HepG2 (cell line): ENCODE results near the gene TMEM222. TPM values are rescaled to one million over a fixed set of nuclear protein-coding genes. Genes with fewer than 3 reads are reported as not detected.

Experiments
- BHLHE40 ChIP-seq: IDR thresholded peaks from 2 replicates; pipeline ENCODE4 v1.6.1; 2011; ENCODE audit warnings: low read length, improper control_type of control experiment
- BRF2 ChIP-seq: sonication (generic); formaldehyde crosslinking; IDR thresholded peaks from 2 replicates; pipeline ENCODE4 v1.8.1; 2022; ENCODE audit warnings: mild to moderate bottlenecking, missing genetic modification reagents
- FOSL2 ChIP-seq: sonication (generic); formaldehyde crosslinking; IDR thresholded peaks from 2 replicates; pipeline ENCODE4 v1.4.0; 2020; ENCODE audit warnings: missing genetic modification reagents
- FOXP4 ChIP-seq: sonication (generic); formaldehyde crosslinking; IDR thresholded peaks from 2 replicates; pipeline ENCODE4 v1.4.0; 2020; ENCODE audit warnings: missing genetic modification reagents
- JARID2 ChIP-seq: sonication (generic); formaldehyde crosslinking; IDR thresholded peaks from 2 replicates; pipeline ENCODE4 v1.8.1; 2023; ENCODE audit warnings: missing genetic modification reagents, inconsistent platforms; ENCODE audit not compliant: insufficient replicate concordance
- MAZ ChIP-seq, 2 experiments: sonication (generic) in 1 of 2; formaldehyde crosslinking in 1 of 2; IDR thresholded peaks; 2 replicates each; pipeline versions ENCODE4 v1.5.0 to v1.6.1; 2012 to 2020; ENCODE audit warnings: low read depth in 2 of 2, mild to moderate bottlenecking in 2 of 2, borderline replicate concordance in 1 of 2, improper control_type of control experiment in 1 of 2, low read length in 1 of 2, missing genetic modification reagents in 1 of 2, moderate library complexity in 1 of 2
- ONECUT2 ChIP-seq: sonication (generic); formaldehyde crosslinking; IDR thresholded peaks from 2 replicates; pipeline ENCODE4 v1.4.0; 2020; ENCODE audit warnings: missing genetic modification reagents
- PLSCR1 ChIP-seq: sonication (generic); formaldehyde crosslinking; IDR thresholded peaks from 2 replicates; pipeline ENCODE4 v1.5.0; 2020; ENCODE audit warnings: missing genetic modification reagents, mild to moderate bottlenecking, borderline replicate concordance
- PRDM15 ChIP-seq: sonication (generic); formaldehyde crosslinking; IDR thresholded peaks from 2 replicates; pipeline ENCODE4 v1.4.0; 2020; ENCODE audit warnings: missing genetic modification reagents
- REPIN1 ChIP-seq: sonication (generic); formaldehyde crosslinking; IDR thresholded peaks from 2 replicates; pipeline ENCODE4 v1.8.0; 2022; ENCODE audit warnings: missing genetic modification reagents, low read depth, mild to moderate bottlenecking, borderline replicate concordance
- ZBTB38 ChIP-seq: sonication (generic); formaldehyde crosslinking; IDR thresholded peaks from 2 replicates; pipeline ENCODE4 v1.5.1; 2020; ENCODE audit warnings: mild to moderate bottlenecking, missing genetic modification reagents
- ZNF280B ChIP-seq: sonication (generic); formaldehyde crosslinking; IDR thresholded peaks from 2 replicates; pipeline ENCODE4 v1.5.0; 2020; ENCODE audit warnings: missing genetic modification reagents, mild to moderate bottlenecking, borderline replicate concordance
- ZNF572 ChIP-seq: sonication (generic); formaldehyde crosslinking; IDR thresholded peaks from 2 replicates; pipeline ENCODE4 v1.5.1; 2020; ENCODE audit warnings: mild to moderate bottlenecking, missing genetic modification reagents
- ZNF784 ChIP-seq: sonication (generic); formaldehyde crosslinking; IDR thresholded peaks from 2 replicates; pipeline ENCODE4 v1.5.1; 2020; ENCODE audit warnings: missing genetic modification reagents, mild to moderate bottlenecking, borderline replicate concordance
- polyA plus RNA-seq, 8 experiments: library from polyadenylated mRNA; depleted of rRNA in 3 of 8; stranded (reverse) in 7 of 8; unstranded in 1 of 8; fragments of >200 nt; fragmentation: Illumina TruSeq in 4 of 8; extraction: Trizol in 4 of 8; gene quantifications; 2 replicates each; pipeline versions ENCODE4 v1.2.1 to v1.2.3, GENCODE V29; 2011 to 2016; ENCODE audit warnings: low read depth in 4 of 8, missing spikeins in 1 of 8, mixed read lengths in 1 of 8; ENCODE audit not compliant: insufficient read depth in 1 of 8
- total RNA-seq, 5 experiments: library from RNA; depleted of rRNA; stranded (reverse); fragments of >200 nt; fragmentation: Illumina TruSeq; extraction: Trizol; gene quantifications; 2 replicates each; pipeline ENCODE4 v1.2.3, GENCODE V29; 2016; ENCODE audit warnings: low read depth in 1 of 5
- TF ChIP-seq, protein P1 (sequence below): sonication (generic); formaldehyde crosslinking; IDR thresholded peaks from 2 replicates; pipeline ENCODE4 v1.5.0; 2020; ENCODE audit warnings: missing genetic modification reagents

Gene TMEM222
- total and polyA plus RNA-seq, 2 of the 13 experiments (the other 11 are each of a cell fraction or from before 2014, with no cell fraction given) = 22.7 to 29.6 TPM

DNA sequence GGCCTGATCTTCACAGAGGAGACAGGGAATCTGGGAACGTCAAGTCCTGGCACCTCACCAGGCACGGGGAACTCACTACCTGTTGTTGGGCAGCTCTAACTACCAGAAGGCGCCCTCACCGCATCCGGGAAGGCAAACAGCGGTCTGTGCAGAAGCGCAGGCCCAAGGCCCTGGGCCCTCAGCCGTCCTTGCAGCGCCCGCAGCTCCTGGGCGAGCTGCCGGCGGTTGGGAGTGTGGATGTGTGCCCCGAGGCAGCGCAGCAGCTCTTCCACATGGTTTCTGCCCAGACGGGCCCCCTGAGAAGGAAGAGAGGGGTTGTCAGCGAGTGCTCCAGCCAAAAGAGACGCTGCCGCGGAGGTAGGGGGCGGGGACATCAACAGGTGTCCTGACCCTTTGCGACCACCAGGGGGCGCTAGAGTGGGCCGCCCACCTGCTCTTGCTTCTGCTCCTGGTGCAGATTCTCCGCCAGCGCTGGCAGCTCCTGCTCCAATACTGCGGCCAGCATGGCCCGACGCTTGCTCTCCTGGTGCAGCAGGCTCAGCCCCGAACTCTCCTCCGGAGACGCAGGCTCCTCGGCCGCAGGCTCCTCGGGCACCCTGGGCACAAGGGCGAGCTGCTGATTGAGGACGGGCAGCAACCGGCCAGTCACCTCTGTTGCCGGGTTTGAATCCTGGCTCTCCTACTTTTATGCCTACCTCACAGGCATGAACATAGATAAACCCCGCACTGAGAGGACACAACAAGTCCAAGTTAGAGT, 35.5 kb downstream of the TMEM222 start (continued):
- TF ChIP-seq PRDM15 (no peak), FOSL2 (CRISPR knock-in tag) (no peak), JARID2 (CRISPR knock-in tag) (no peak), ZNF572 (CRISPR knock-in tag) (no peak), REPIN1 (peak; percentile 32; the same call in 1 of the 2 replicates), FOXP4 (CRISPR knock-in tag) (0 out of 2 replicates have a peak, but pooled peaks have one; percentile 17), ONECUT2 (no peak), ZBTB38 (CRISPR knock-in tag) (peak; percentile 49; the same call in 1 of the 2 replicates), PLSCR1 (no peak), BRF2 (CRISPR knock-in tag) (no peak), MAZ (IDR thresholded peaks at IDR 0.05; ENCODE audit: borderline replicate concordance, low read depth, low read length) (no peak), MAZ (CRISPR knock-in tag; IDR thresholded peaks at IDR 0.05; ENCODE audit: low read depth) (peak; percentile 56; the same call in 1 of the 2 replicates), ZNF280B (no peak), ZNF784 (CRISPR knock-in tag) (no peak), BHLHE40 (peak; percentile 18; the same call in 1 of the 2 replicates)
- TF ChIP-seq, protein P1, sequence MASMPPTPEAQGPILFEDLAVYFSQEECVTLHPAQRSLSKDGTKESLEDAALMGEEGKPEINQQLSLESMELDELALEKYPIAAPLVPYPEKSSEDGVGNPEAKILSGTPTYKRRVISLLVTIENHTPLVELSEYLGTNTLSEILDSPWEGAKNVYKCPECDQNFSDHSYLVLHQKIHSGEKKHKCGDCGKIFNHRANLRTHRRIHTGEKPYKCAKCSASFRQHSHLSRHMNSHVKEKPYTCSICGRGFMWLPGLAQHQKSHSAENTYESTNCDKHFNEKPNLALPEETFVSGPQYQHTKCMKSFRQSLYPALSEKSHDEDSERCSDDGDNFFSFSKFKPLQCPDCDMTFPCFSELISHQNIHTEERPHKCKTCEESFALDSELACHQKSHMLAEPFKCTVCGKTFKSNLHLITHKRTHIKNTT (CRISPR knock-in tag) = no peak
